Keratinocyte (primary cell): ENCODE data around the gene HERC6. TPM values are rescaled to one million over a fixed set of nuclear protein-coding genes. Genes with fewer than 3 reads are reported as not detected.
"Not testable (repeated sequence)": the region's sequence is repeated elsewhere in the genome, so short reads cannot be mapped to it uniquely, and the experiment has no call there.

Source experiments
- DNase-seq: peaks from one replicate; pipeline ENCODE4 v3.0.0-alpha.2; 2011; ENCODE audit warnings: low read depth, missing footprints, low spot score
- FAIRE-seq: peaks from 2 replicates; lab custom pipeline; 2011; peaks lifted over from hg19 to GRCh38; lab: Jason Lieb, UNC
- H2AFZ ChIP-seq: 2 replicates; pipeline ENCODE4 v1.6.0; 2012; ENCODE audit warnings: low read length, control low read depth, inconsistent platforms; ENCODE audit not compliant: control insufficient read depth
- H3K27ac ChIP-seq: 2 replicates; pipeline ENCODE4 v1.5.1; 2011; ENCODE audit warnings: low read length; ENCODE audit not compliant: control insufficient read depth, insufficient read depth
- H3K27me3 ChIP-seq: 3 replicates; pipeline ENCODE4 v1.6.0; 2011; ENCODE audit warnings: low read length; ENCODE audit not compliant: control insufficient read depth, insufficient read depth; ENCODE audit errors: extremely low read depth
- H3K36me3 ChIP-seq, 2 experiments: 2 replicates in 1 of 2; 3 replicates in 1 of 2; pipeline ENCODE4 v1.5.1; 2011; ENCODE audit warnings: low read length in 2 of 2, mild to moderate bottlenecking in 1 of 2; ENCODE audit not compliant: control insufficient read depth in 2 of 2, insufficient read depth in 2 of 2; ENCODE audit errors: extremely low read depth in 1 of 2
- H3K4me1 ChIP-seq: 3 replicates; pipeline ENCODE4 v1.5.1; 2011; ENCODE audit warnings: low read length; ENCODE audit not compliant: control insufficient read depth, insufficient read depth; ENCODE audit errors: extremely low read depth
- H3K4me2 ChIP-seq: 3 replicates; pipeline ENCODE4 v1.6.0; 2011; ENCODE audit warnings: low read depth, low read length; ENCODE audit not compliant: control insufficient read depth, insufficient read depth; ENCODE audit errors: extremely low read depth
- H3K4me3 ChIP-seq, 3 experiments: fragments of 200-600 bp in 1 of 3; sonication (generic) in 1 of 3; 2 replicates in 2 of 3; 3 replicates in 1 of 3; pipeline ENCODE4 v1.5.1; 2011 to 2016; ENCODE audit warnings: low read length in 3 of 3, mild to moderate bottlenecking in 3 of 3, control low read depth in 2 of 3, inconsistent platforms in 1 of 3, low read depth in 1 of 3, mixed read lengths in 1 of 3, mixed run types in 1 of 3, moderate library complexity in 1 of 3; ENCODE audit not compliant: control insufficient read depth in 2 of 3, insufficient read depth in 2 of 3; ENCODE audit errors: extremely low read depth in 1 of 3
- H3K79me2 ChIP-seq: 2 replicates; pipeline ENCODE4 v1.6.0; 2012; ENCODE audit warnings: low read length; ENCODE audit not compliant: control insufficient read depth, insufficient read depth
- H3K9ac ChIP-seq: 3 replicates; pipeline ENCODE4 v1.6.0; 2011; ENCODE audit warnings: low read length; ENCODE audit not compliant: control insufficient read depth, insufficient read depth; ENCODE audit errors: extremely low read depth
- H3K9me1 ChIP-seq: 3 replicates; pipeline ENCODE4 v1.6.0; 2011; ENCODE audit warnings: low read length; ENCODE audit not compliant: control insufficient read depth, insufficient read depth; ENCODE audit errors: extremely low read depth
- H3K9me3 ChIP-seq: 2 replicates; pipeline ENCODE4 v1.5.1; 2012; ENCODE audit warnings: low read depth, low read length; ENCODE audit not compliant: control insufficient read depth
- H4K20me1 ChIP-seq: 3 replicates; pipeline ENCODE4 v1.6.0; 2011; ENCODE audit warnings: low read length; ENCODE audit not compliant: control insufficient read depth, insufficient read depth; ENCODE audit errors: extremely low read depth
- CTCF ChIP-seq, 3 experiments: IDR thresholded peaks in 1 of 3; conservative IDR thresholded peaks in 1 of 3; optimal IDR thresholded peaks in 1 of 3; 2 replicates in 2 of 3; 3 replicates in 1 of 3; pipeline versions ENCODE3 to v1.5.1; 2011; ENCODE audit warnings: low read length in 3 of 3, mild to moderate bottlenecking in 3 of 3, moderate library complexity in 2 of 3, control low read depth in 1 of 3, inconsistent platforms in 1 of 3; ENCODE audit not compliant: insufficient read depth in 2 of 3; ENCODE audit errors: extremely low read depth in 1 of 3
- EZH2 ChIP-seq: IDR thresholded peaks from one replicate; pipeline ENCODE4 v1.6.1; 2012; ENCODE audit warnings: inconsistent platforms, mild to moderate bottlenecking, low read length, moderate library complexity
- dilution Hi-C: fragments of 300-500 bp; cut with MboI; formaldehyde crosslinking; loops from one replicate; pipeline ENCODE4 v1.7.0; 2020; ENCODE audit warnings: low sequenced_read_pairs; ENCODE audit not compliant: extremely low pct_ligation_motif_present
- polyA plus RNA-seq, 5 experiments: library from polyadenylated mRNA; depleted of rRNA in 3 of 5; stranded (reverse) in 3 of 5; stranded (forward) in 1 of 5; unstranded in 1 of 5; fragments of >200 nt; gene quantifications; 1 replicate in 1 of 5; 2 replicates in 3 of 5; 3 replicates in 1 of 5; pipeline versions ENCODE4 v1.2.1 to v1.2.3, GENCODE V29; 2011 to 2012; ENCODE audit warnings: missing spikeins in 2 of 5, low read depth in 1 of 5, low replicate concordance in 1 of 5

Gene HERC6
- polyA plus RNA-seq, 1 donor (not counting 4 experiments of a cell fraction or from before 2014, with no cell fraction given), result 33.9 TPM

- H3K9ac ChIP-seq, dilution Hi-C loops: not testable (repeated sequence)
These were observed 29.9 kb upstream of the HERC6 start for GRCh38 chr4:88348761-88349160.

GRCh38 chr4:88350786-88351185 is 27.9 kb upstream of the HERC6 start:
- Histone ChIP-seq H3K36me3 (no peaks in the 10 kb centered on the region), H3K79me2 (no peaks in the 10 kb centered on the region), H3K9me1 (no peaks in the 10 kb centered on the region), H3K9ac (no peak overlapping the region), H3K27me3 (no peaks in the 10 kb centered on the region), H3K9me3 (no peaks in the 10 kb centered on the region), H3K27ac (no peak overlapping the region), H3K4me3 (no peak overlapping the region), H3K4me1 (peaks cover 5% of the 10 kb centered on the region), H2AFZ (no peak overlapping the region), H3K4me2 (no peak overlapping the region), H4K20me1 (no peaks in the 10 kb centered on the region)
- dilution Hi-C loops, result no loop called here
- TF ChIP-seq EZH2 (no peak), CTCF (optimal IDR thresholded peaks at IDR 0.05 in 1 of 3, IDR thresholded peaks at IDR 0.05 in 1 of 3, conservative IDR thresholded peaks at IDR 0.05 in 1 of 3; ENCODE audit: extremely low read depth in 1 of 3, insufficient read depth in 2 of 3, low read length in 3 of 3) (no peak)
- FAIRE-seq (no peak), DNase-seq (no peak)

More at GRCh38 chr4:88348761-88349160, 29.9 kb upstream of the HERC6 start:
- not testable (repeated sequence) for H3K9me1 ChIP-seq, H3K4me1 ChIP-seq, H3K79me2 ChIP-seq, DNase-seq, H2AFZ ChIP-seq, H3K4me2 ChIP-seq, H3K4me3 ChIP-seq, H3K27me3 ChIP-seq, H4K20me1 ChIP-seq, H3K27ac ChIP-seq, FAIRE-seq, H3K36me3 ChIP-seq, H3K9me3 ChIP-seq

GRCh38 chr4:88352062-88352740 is 26.5 kb upstream of the HERC6 start:
- Histone ChIP-seq H3K27ac (no peak overlapping the region), H3K27me3 (no peaks in the 10 kb centered on the region), H3K9me3 (no peaks in the 10 kb centered on the region), H3K4me1 (peaks cover 5% of the 10 kb centered on the region), H3K4me3 (no peak overlapping the region), H3K9ac (no peak overlapping the region), H3K79me2 (no peaks in the 10 kb centered on the region), H3K9me1 (no peaks in the 10 kb centered on the region), H3K4me2 (peak overlapping the region; percentile 25), H2AFZ (peak overlapping the region; percentile 71), H3K36me3 (no peaks in the 10 kb centered on the region), H4K20me1 (no peaks in the 10 kb centered on the region)
- TF ChIP-seq EZH2 (no peak), CTCF (optimal IDR thresholded peaks at IDR 0.05 in 1 of 3, IDR thresholded peaks at IDR 0.05 in 1 of 3, conservative IDR thresholded peaks at IDR 0.05 in 1 of 3; ENCODE audit: extremely low read depth in 1 of 3, insufficient read depth in 2 of 3, low read length in 3 of 3) (peak in 1 of 3 experiments; percentile 11)
- DNase-seq (no peak), FAIRE-seq (peak; percentile 86)
- dilution Hi-C loops, result no loop called here
